B cell (primary cell): ENCODE data around the gene ZMYND8. TPM values are rescaled to one million over a fixed set of nuclear protein-coding genes. Genes with fewer than 3 reads are reported as not detected.
A peak's percentile ranks its signal among the peaks of the same experiment; 100 is the strongest.

ENCODE experiments used
- ATAC-seq: fragments of 200-7000 bp; cut with Tn5 transposase; one replicate; pipeline ENCODE4 v1.10.0; 2021; ENCODE audit warnings: low read depth, mild to moderate bottlenecking, moderate number of reproducible peaks, moderate library complexity
- CTCF ChIA-PET: fragments of 350-600 bp; sonication (Branson Sonifier 250); formaldehyde crosslinking; loops from one replicate; lab custom pipeline; 2021; ENCODE audit warnings: antibody characterized with exemption, inconsistent platforms; lab: Charles Lee
- POLR2A ChIA-PET: fragments of 350-600 bp; sonication (Branson Sonifier 250); formaldehyde crosslinking; loops from one replicate; lab custom pipeline; 2021; ENCODE audit warnings: antibody characterized with exemption; lab: Charles Lee
- DNase-seq: peaks from one replicate; pipeline ENCODE4 v3.0.0; 2013
- H2AFZ ChIP-seq: 2 replicates; pipeline ENCODE4 v1.6.1; 2012; ENCODE audit warnings: mild to moderate bottlenecking, low read depth, low read length; ENCODE audit not compliant: insufficient read depth, poor library complexity, severe bottlenecking
- H3K27ac ChIP-seq, 2 donors: 1 replicate in 1 of 2; 2 replicates in 1 of 2; pipeline ENCODE4 v1.5.1; 2012 to 2013; ENCODE audit warnings: low read length in 2 of 2, mild to moderate bottlenecking in 2 of 2, moderate library complexity in 1 of 2
- H3K27me3 ChIP-seq, 4 experiments: fragments of 200-600 bp in 1 of 4; sonication (generic) in 1 of 4; replicated peaks in 1 of 4; 1 replicate in 2 of 4; 2 replicates in 2 of 4; pipeline versions ENCODE4 v1.6.1 to v1.7.0; 2013 to 2016; ENCODE audit warnings: low read length in 3 of 4, mild to moderate bottlenecking in 2 of 4, mixed read lengths in 1 of 4, moderate library complexity in 1 of 4; ENCODE audit not compliant: insufficient read depth in 4 of 4, control insufficient read depth in 3 of 4; ENCODE audit errors: control extremely low read depth in 1 of 4
- H3K36me3 ChIP-seq, 2 experiments: replicated peaks in 1 of 2; 1 replicate in 1 of 2; 2 replicates in 1 of 2; pipeline versions ENCODE4 v1.6.1 to v1.7.1; 2013; ENCODE audit warnings: low read length in 1 of 2; ENCODE audit not compliant: insufficient read depth in 2 of 2, control insufficient read depth in 1 of 2; ENCODE audit errors: control extremely low read depth in 1 of 2, extremely low read depth in 1 of 2
- H3K4me1 ChIP-seq, 2 donors: fragments of 200-600 bp in 1 of 2; sonication (generic) in 1 of 2; 1 replicate in 1 of 2; 2 replicates in 1 of 2; pipeline versions ENCODE4 v1.5.1 to v1.6.1; 2013 to 2017; ENCODE audit warnings: low read length in 2 of 2; ENCODE audit not compliant: control insufficient read depth in 2 of 2, insufficient read depth in 2 of 2
- H3K4me2 ChIP-seq: replicated peaks from 2 replicates; pipeline ENCODE3; 2012; ENCODE audit warnings: mild to moderate bottlenecking, low read depth, low read length; ENCODE audit not compliant: poor library complexity, severe bottlenecking
- H3K4me3 ChIP-seq, 5 experiments: fragments of 200-600 bp in 1 of 5; sonication (generic) in 1 of 5; 1 replicate in 3 of 5; 2 replicates in 2 of 5; pipeline versions ENCODE4 v1.5.1 to v1.7.0; 2011 to 2016; ENCODE audit warnings: low read length in 4 of 5, mild to moderate bottlenecking in 4 of 5, low read depth in 2 of 5, control low read depth in 1 of 5, moderate library complexity in 1 of 5; ENCODE audit not compliant: insufficient read depth in 1 of 5; ENCODE audit errors: control extremely low read depth in 1 of 5, extremely low read depth in 1 of 5
- H3K79me2 ChIP-seq: fragments of 200-600 bp; sonication (generic); one replicate; pipeline ENCODE4 v1.6.0; 2016; ENCODE audit warnings: low read length; ENCODE audit not compliant: control insufficient read depth, insufficient read depth
- H3K9ac ChIP-seq: fragments of 200-600 bp; sonication (generic); 2 replicates; pipeline ENCODE4 v1.6.1; 2017; ENCODE audit warnings: mild to moderate bottlenecking, low read length, moderate library complexity
- H3K9me3 ChIP-seq, 3 donors: one replicate each; pipeline versions ENCODE4 v1.6.1 to v1.7.1; 2013; ENCODE audit warnings: low read length in 2 of 3; ENCODE audit not compliant: control insufficient read depth in 2 of 3, insufficient read depth in 1 of 3; ENCODE audit errors: control extremely low read depth in 1 of 3
- H4K20me1 ChIP-seq: 2 replicates; pipeline ENCODE4 v1.6.0; 2012; ENCODE audit warnings: mild to moderate bottlenecking, low read length; ENCODE audit not compliant: insufficient read depth, control insufficient read depth, poor library complexity, severe bottlenecking
- H3K27ac Mint-ChIP-seq: one replicate; pipeline ENCODE4 v1.8.0; 2021; ENCODE audit warnings: mixed read lengths
- H3K27me3 Mint-ChIP-seq: one replicate; pipeline ENCODE4 v1.8.0; 2021; ENCODE audit warnings: mixed read lengths
- H3K4me1 Mint-ChIP-seq: one replicate; pipeline ENCODE4 v1.8.0; 2021; ENCODE audit warnings: mixed read lengths
- H3K4me3 Mint-ChIP-seq: one replicate; pipeline ENCODE4 v1.8.0; 2021; ENCODE audit warnings: mixed read lengths
- H3K9me3 Mint-ChIP-seq: one replicate; pipeline ENCODE4 v1.8.0; 2022; ENCODE audit warnings: mixed read lengths; ENCODE audit not compliant: insufficient read depth
- CTCF ChIP-seq: fragments of 200-600 bp; IDR thresholded peaks from one replicate; pipeline ENCODE4 v1.8.0; 2022; ENCODE audit warnings: antibody characterized with exemption, mild to moderate bottlenecking
- EZH2 ChIP-seq: IDR thresholded peaks from 2 replicates; pipeline ENCODE4 v1.6.1; 2012; ENCODE audit warnings: borderline replicate concordance, low read depth, mild to moderate bottlenecking, moderate library complexity, low read length; ENCODE audit not compliant: insufficient read depth, poor library complexity, severe bottlenecking
- WGBS: methylation state at CpG from one replicate; pipeline ENCODE4 v1.1.5; 2013; ENCODE audit warnings: missing lambda C conversion rate; ENCODE audit not compliant: insufficient coverage; 5-methylcytosine and 5-hydroxymethylcytosine counted together
- intact Hi-C: fragments of 100-400 bp; cut with micrococcal nuclease; formaldehyde crosslinking; loops from one replicate; pipeline ENCODE4 v1.10.0; 2022
- polyA plus RNA-seq: library from polyadenylated mRNA; depleted of rRNA; stranded (reverse); fragments of >200 nt; gene quantifications from 2 replicates; pipeline ENCODE4 v1.2.3, GENCODE V29; 2012
- total RNA-seq, 2 donors: library from RNA; stranded (reverse); fragments of 120-200 nt in 1 of 2; gene quantifications; 1 replicate in 1 of 2; 2 replicates in 1 of 2; pipeline versions ENCODE4 v1.2.3 to v1.2.4, GENCODE V29; 2013 to 2022

ZMYND8 gene
- total and polyA plus RNA-seq, 2 donors (not counting 1 experiment from before 2014, with no cell fraction given) = 20.3 to 67.2 TPM

GRCh38 chr20:47296950-47297349 lies 59.5 kb downstream of the ZMYND8 start:
- Mint-ChIP-seq H3K27ac (no peak overlapping the region), H3K27me3 (no peaks in the 10 kb centered on the region), H3K4me3 (no peak overlapping the region), H3K4me1 (no peaks in the 10 kb centered on the region), H3K9me3 (no peaks in the 10 kb centered on the region)
- ChIA-PET CTCF (interaction anchor here (0.7 to 2.7 kb wide), 15 partner anchors 9 to 333 kb away, joined by 3 to 46 read pairs (median 3); partner anchors contain the start of gene NCOA3), POLR2A (interaction anchor here (0.6 kb wide), 2 partner anchors 65 to 321 kb away, joined by 6 to 9 read pairs; no protein-coding TSS in a partner anchor)
- H3K27me3 ChIP-seq = no peaks in the 10 kb centered on the region
- H3K9me3 ChIP-seq = no peaks in the 10 kb centered on the region
- peak; percentile 30 for TF ChIP-seq CTCF
- no peak for TF ChIP-seq EZH2
- no peak overlapping the region for H2AFZ ChIP-seq
- 100% methylated on average over 3 of the region's 6 CpGs for WGBS
- H3K36me3 ChIP-seq = peaks cover 15 to 84% of the 10 kb centered on the region in 2 experiments
- peaks cover 13% of the 10 kb centered on the region for H4K20me1 ChIP-seq
- no peak overlapping the region for H3K4me3 ChIP-seq
- DNase-seq (peak; percentile 24), ATAC-seq (peak; percentile 31)
- no peak overlapping the region for H3K4me2 ChIP-seq
- H3K79me2 ChIP-seq = peaks cover 70% of the 10 kb centered on the region
- no peak overlapping the region for H3K27ac ChIP-seq
- H3K9ac ChIP-seq = no peak overlapping the region
- intact Hi-C loops = loop anchor here (1.0 kb wide), 1 partner anchor 87 kb away; no protein-coding TSS in a partner anchor
- no peaks in the 10 kb centered on the region for H3K4me1 ChIP-seq

DNA sequence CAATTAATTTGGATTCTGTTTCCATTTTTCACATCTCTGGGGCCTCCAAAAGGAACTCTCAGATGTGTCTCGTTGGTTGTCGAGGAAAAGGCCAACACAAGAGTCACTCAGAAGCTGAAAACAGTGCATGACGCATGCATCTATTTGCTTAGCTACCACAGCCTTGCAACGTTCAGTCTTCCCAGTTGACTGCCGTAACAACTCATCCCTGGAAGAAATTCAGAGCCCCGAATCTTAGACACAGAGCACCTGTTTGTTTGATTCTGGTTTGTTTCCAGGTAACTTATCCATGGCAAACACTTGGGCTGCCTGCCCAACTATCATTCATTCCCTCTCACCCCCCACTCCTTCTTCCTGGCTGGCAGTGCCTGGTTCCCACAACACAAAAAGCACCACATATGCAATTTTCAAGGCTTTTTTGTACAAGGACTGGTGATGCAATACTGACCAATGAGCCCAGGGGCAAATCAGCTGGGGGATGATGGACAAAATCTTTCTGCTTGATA lies 60.5 kb downstream of the ZMYND8 start:
- H3K36me3 ChIP-seq = peaks cover 21 to 86% of the 10 kb centered on the region in 2 experiments
- Mint-ChIP-seq H3K9me3 (no peaks in the 10 kb centered on the region), H3K4me3 (no peak overlapping the region), H3K4me1 (no peaks in the 10 kb centered on the region), H3K27me3 (no peaks in the 10 kb centered on the region), H3K27ac (no peak overlapping the region)
- H3K27ac ChIP-seq = no peak overlapping the region
- H3K9me3 ChIP-seq = no peaks in the 10 kb centered on the region
- no peak overlapping the region for H2AFZ ChIP-seq
- peaks cover 13% of the 10 kb centered on the region for H4K20me1 ChIP-seq
- H3K9ac ChIP-seq = no peak overlapping the region
- CTCF ChIA-PET = interaction anchor here (1.7 to 2.7 kb wide), 3 partner anchors 23 to 207 kb away, joined by 4 to 46 read pairs (median 14); no protein-coding TSS in a partner anchor
- 96% methylated on average over 5 of the region's 6 CpGs for whole genome bisulfite sequencing
- TF ChIP-seq EZH2 = no peak
- TF ChIP-seq CTCF = no peak
- no peak overlapping the region for H3K4me2 ChIP-seq
- intact Hi-C loops = no loop called here
- peaks cover 64% of the 10 kb centered on the region for H3K79me2 ChIP-seq
- H3K4me3 ChIP-seq = no peak overlapping the region
- ATAC-seq = no peak
- no peak for DNase-seq
- no peaks in the 10 kb centered on the region for H3K27me3 ChIP-seq
- POLR2A ChIA-PET = no interaction called here
- H3K4me1 ChIP-seq = no peaks in the 10 kb centered on the region
